Measurements from ENCODE around the gene ZBTB16.

The ZBTB16 gene

DNA sequence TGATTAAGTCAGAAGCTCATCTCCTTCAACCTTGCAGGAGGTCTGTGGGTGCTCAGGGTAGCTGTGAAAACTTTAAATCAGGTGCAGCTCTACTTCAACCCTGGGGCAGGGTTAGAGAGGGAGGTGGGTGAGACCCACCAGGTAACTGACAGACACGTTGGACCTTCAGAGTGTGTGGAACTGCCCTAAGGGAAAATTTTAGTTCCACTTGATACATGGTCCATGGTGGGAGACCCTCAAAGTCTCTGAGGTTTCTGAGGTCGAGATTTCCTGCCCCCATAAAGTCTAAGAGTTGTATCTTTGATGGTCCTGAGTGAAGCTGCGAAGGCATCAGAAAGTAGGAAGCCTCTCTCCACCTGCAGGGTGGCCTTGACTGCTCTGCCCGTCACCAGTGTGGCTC is 212.8 kb downstream of the ZBTB16 start:
- in situ Hi-C loops (cut with MboI; ENCODE audit: low sequenced_read_pairs) = loop anchor here (25.0 kb wide), 2 partner anchors 385 to 960 kb away; partner anchors contain the start of genes TTC12 and USP28

- in situ Hi-C loops (cut with MboI; ENCODE audit: low sequenced_read_pairs) = loop anchor here (25.0 kb wide), 2 partner anchors 386 to 961 kb away; partner anchors contain the start of genes TTC12 and USP28
Observed at GRCh38 chr11:114273071-114273470, 213.6 kb downstream of the ZBTB16 start.

GRCh38 chr11:114273890-114274635 is 214.6 kb downstream of the ZBTB16 start:
- in situ Hi-C loops (cut with MboI; ENCODE audit: low sequenced_read_pairs) = loop anchor here (25.0 kb wide), 2 partner anchors 387 to 962 kb away; partner anchors contain the start of genes TTC12 and USP28

- in situ Hi-C loops (cut with MboI; ENCODE audit: low sequenced_read_pairs) = loop anchor here (25.0 kb wide), 2 partner anchors 387 to 962 kb away; partner anchors contain the start of genes TTC12 and USP28
Observed at GRCh38 chr11:114274637-114275036, 215.1 kb downstream of the ZBTB16 start.

DNA sequence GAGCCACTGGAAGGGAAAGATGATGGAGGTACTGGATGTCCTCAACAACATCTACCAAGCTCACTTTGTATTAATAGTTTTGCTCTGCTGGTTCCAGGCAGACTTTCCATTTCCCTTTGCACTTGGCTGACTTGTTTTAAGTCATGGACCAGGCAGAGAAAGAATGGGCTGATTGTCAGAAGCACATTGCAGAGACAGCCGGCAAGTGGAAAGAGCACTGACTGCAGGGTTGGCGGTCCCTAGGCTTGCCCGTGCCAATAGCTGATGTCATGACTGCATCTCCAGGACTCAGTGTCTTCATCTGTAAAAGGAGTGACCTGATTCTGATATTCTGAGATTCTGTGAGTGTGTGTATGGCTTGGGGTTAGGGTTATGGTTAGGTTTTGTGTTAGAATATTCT is 215.8 kb downstream of the ZBTB16 start:
- in situ Hi-C loops (cut with MboI; ENCODE audit: low sequenced_read_pairs) = no loop called here

DNA sequence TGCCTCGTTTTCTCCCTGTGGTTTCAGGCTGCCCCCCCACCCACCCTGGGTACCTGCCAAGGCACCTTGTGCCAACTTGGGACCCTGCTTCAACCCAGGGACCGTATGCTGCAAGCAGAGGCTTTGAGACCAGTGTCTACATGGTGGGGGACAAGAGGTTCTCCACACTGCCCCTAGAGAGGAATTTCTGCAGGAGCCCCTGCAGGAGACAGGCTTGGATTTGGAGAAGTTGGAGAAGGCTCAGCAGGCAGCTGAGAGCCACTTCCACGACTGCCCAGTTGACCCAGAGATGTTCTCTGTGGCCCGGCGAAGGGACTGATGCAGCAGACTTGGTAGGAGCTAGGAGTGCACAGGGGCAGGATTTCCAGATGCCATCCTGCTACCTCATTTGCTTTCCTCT is 216.6 kb downstream of the ZBTB16 start:
- in situ Hi-C loops (cut with MboI; ENCODE audit: low sequenced_read_pairs) = no loop called here

DNA sequence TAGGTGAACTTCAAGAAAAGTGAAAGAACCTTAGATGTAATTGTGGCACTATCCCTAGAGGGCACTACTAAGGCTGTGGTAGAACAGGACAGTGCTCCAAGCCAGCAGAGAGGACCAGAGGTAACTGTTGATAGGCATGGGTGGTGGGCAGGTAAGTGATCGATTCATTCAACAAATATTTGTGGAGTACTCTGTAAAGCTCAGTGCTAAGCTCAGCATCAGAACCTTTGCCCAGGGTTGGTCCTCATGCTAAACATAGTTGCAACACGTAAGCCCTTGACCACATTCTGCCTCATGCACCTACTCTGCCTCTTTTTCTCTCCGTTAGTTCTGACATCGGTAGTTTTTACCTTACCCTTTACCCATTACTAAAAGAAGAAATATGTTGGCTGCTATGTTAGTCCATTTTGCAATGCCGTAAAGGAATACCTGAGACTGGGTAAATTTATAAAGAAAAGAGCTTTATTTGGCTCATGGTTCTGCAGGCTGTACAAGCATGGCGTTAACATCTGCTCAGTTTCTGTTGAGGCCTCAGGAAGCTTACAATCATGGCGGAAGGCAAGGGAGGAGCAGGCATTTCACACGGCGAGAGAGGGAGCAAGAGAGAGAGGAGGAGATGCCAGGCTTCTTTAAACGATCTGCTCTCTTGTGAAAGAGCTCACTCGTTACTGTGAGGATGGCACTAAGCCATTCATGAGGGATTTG is 218.3 kb downstream of the ZBTB16 start:
- in situ Hi-C loops (cut with MboI; ENCODE audit: low sequenced_read_pairs) = no loop called here

- in situ Hi-C loops (cut with MboI; ENCODE audit: low sequenced_read_pairs) = no loop called here
Observed at GRCh38 chr11:114278342-114279065, 219.0 kb downstream of the ZBTB16 start.

DNA sequence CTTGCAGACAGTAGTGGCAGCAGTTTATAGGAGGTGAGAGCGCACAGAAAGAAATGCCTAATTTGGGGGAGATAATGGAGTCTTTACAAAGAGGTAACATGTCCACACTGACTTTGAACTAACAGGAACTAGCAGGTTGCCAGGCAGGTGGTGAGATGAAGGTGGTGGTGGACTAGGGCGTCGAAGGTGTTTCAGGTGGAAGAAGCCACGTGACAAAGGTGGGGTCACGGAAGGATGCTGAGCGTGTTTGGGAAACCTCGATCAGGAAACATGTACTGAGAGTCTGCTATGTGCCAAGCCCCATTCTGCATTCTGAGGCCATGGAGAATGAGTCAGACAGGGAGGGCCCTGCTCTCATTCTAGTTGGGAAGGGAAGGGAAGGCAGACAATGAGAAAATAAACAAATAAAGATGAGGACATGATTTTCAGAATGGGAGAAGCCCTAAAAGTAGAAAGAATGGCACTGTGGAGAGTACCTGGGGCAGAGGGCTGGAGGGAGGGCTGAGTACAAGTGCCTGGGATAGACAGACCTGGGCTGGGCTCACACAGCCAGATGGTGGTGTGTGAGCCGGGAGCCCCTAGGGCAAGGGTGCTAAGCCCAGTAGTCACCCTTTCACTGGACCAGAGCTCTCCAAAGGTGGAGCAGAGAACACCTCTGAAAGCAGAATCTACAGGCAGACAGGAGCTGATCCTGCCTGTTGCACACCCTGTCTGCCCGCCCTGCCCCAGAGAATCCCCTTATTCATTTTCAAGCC is 220.5 kb downstream of the ZBTB16 start:
- in situ Hi-C loops (cut with MboI; ENCODE audit: low sequenced_read_pairs) = no loop called here

DNA sequence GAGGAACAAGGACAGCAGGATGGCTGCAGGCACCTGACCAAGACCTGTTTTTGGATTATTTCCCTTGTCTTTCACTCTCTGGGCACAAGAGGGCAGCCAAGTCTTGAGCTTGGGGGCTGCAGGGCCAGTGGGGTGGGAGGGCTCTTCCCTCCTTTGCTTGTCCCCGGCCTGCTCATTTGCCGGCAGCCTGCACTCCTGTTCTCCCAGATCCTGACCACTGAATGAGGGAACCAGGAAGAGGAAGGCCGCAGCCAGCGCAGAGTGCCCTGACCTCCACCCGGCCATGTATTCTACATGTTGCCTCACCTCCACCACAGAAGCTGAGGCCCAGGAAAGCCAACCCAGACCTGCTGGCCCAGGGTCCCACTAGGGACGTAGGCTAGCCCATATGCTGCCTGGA is 221.2 kb downstream of the ZBTB16 start:
- in situ Hi-C loops (cut with MboI; ENCODE audit: low sequenced_read_pairs) = no loop called here

DNA sequence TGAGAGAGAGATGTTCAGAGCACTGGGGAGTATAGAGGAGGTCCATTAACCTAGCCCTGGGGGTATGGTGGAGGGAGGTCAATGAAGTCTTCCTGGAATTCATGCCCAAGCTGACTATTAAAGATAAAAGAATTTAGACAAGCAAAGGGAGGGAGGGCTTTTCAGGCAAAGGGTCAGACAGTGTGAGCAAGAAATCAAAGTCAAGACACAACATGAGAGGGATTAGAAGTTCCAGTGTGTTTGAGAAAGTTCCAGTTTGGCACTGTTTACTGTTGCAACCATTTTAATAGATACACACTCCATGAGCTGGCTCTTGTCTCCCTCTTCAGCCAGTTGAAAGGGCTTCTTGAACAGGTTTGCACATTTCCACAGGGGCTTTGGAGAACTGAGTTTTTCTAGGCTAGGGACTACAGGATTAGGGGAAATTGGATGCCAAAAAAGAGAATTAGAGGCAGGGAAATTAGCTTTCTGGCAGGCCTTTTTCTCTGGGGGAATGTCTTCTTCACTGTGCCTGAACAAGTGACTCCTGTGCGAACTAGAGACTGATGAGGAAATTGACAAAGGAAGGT is 222.0 kb downstream of the ZBTB16 start:
- in situ Hi-C loops (cut with MboI; ENCODE audit: low sequenced_read_pairs) = no loop called here

- in situ Hi-C loops (cut with MboI; ENCODE audit: low sequenced_read_pairs) = no loop called here
Observed at GRCh38 chr11:114282488-114282887, 223.0 kb downstream of the ZBTB16 start.

GRCh38 chr11:114283422-114283821 is 223.9 kb downstream of the ZBTB16 start:
- in situ Hi-C loops (cut with MboI; ENCODE audit: low sequenced_read_pairs) = no loop called here

DNA sequence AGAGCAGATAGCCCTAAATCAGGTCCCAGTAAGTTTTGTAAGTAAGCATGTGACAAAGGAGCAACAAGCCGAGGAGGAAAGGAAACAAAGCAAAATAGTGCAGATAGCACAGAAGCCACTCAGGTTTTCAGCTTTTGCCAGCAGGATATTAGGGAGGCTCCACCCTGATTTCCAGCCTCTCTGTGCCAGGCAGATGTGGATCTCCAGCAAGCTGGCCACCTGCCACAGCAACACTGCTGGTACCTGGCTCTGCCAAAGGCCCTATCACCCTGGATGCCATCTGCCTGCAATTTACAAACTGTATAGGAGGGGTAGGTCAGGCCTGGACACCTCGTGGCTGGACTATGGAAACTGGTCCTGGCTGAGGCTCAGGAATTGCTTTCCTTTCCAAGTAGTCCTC is 224.5 kb downstream of the ZBTB16 start:
- in situ Hi-C loops (cut with MboI; ENCODE audit: low sequenced_read_pairs) = no loop called here

DNA sequence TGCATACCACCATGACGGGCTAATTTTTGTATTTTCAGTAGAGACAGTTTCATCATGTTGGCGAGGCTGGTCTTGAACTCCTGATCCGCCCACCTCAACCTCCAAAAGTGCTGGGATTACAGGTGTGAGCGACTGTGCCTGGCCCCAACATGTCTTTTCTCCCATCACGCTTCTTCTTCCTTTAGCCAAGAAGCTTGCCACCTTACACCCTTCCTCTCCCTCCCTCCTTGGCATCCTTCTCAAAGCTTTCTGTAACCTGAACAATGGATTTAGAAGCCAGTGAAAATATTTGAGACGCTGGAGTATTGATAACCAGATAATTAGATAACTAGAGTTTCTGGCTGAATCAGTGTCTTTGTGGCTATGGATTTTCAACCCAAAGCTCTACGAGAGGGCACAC is 225.4 kb downstream of the ZBTB16 start:
- in situ Hi-C loops (cut with MboI; ENCODE audit: low sequenced_read_pairs) = no loop called here

GRCh38 chr11:114285599-114285998 is 226.1 kb downstream of the ZBTB16 start:
- in situ Hi-C loops (cut with MboI; ENCODE audit: low sequenced_read_pairs) = no loop called here

- in situ Hi-C loops (cut with MboI; ENCODE audit: low sequenced_read_pairs) = no loop called here
Observed at GRCh38 chr11:114286229-114286628, 226.7 kb downstream of the ZBTB16 start.

- in situ Hi-C loops (cut with MboI; ENCODE audit: low sequenced_read_pairs) = no loop called here
Observed at GRCh38 chr11:114287154-114287553, 227.6 kb downstream of the ZBTB16 start.

GRCh38 chr11:114288136-114288535 is 228.6 kb downstream of the ZBTB16 start:
- in situ Hi-C loops (cut with MboI; ENCODE audit: low sequenced_read_pairs) = no loop called here

- in situ Hi-C loops (cut with MboI; ENCODE audit: low sequenced_read_pairs) = no loop called here
Observed at GRCh38 chr11:114289779-114290178, 230.3 kb downstream of the ZBTB16 start.
